ENCODE data around the gene RERE.

RERE gene

GRCh38 chr1:8720347-8720746 lies 97.1 kb downstream of the RERE start:
- Histone ChIP-seq H3K36me3 (ENCODE audit: control insufficient read depth, low read length) (no peaks in the 10 kb centered on the region), H3K4me2 (ENCODE audit: low read length) (no peak overlapping the region), H3K27ac (ENCODE audit: low read depth, low read length) (no peak overlapping the region), H3K79me2 (ENCODE audit: control insufficient read depth, low read length) (peaks cover 80% of the 10 kb centered on the region), H3K9me3 (ENCODE audit: control insufficient read depth, insufficient read depth, low read length) (no peaks in the 10 kb centered on the region), H4K20me1 (ENCODE audit: control insufficient read depth, insufficient read depth, low read depth, low read length) (peaks cover 9% of the 10 kb centered on the region; the same call in 1 of the 2 replicates), H3K4me1 (ENCODE audit: control insufficient read depth, low read length) (peaks cover 56% of the 10 kb centered on the region), H3F3A (ENCODE audit: control insufficient read depth, insufficient read depth) (no peaks in the 10 kb centered on the region; the same call in 1 of the 2 replicates), H3K4me3 (ENCODE audit: low read length) (no peak overlapping the region), H3K9me2 (replicated peaks; ENCODE audit: control insufficient read depth, low read length) (no peaks in the 10 kb centered on the region), H3K27me3 (ENCODE audit: control insufficient read depth, low read length) (no peaks in the 10 kb centered on the region)
- no peak for TF ChIP-seq EZH2phosphoT487 (IDR thresholded peaks at IDR 0.05; ENCODE audit: borderline replicate concordance, low read length)
- TF ChIP-seq, protein P1, sequence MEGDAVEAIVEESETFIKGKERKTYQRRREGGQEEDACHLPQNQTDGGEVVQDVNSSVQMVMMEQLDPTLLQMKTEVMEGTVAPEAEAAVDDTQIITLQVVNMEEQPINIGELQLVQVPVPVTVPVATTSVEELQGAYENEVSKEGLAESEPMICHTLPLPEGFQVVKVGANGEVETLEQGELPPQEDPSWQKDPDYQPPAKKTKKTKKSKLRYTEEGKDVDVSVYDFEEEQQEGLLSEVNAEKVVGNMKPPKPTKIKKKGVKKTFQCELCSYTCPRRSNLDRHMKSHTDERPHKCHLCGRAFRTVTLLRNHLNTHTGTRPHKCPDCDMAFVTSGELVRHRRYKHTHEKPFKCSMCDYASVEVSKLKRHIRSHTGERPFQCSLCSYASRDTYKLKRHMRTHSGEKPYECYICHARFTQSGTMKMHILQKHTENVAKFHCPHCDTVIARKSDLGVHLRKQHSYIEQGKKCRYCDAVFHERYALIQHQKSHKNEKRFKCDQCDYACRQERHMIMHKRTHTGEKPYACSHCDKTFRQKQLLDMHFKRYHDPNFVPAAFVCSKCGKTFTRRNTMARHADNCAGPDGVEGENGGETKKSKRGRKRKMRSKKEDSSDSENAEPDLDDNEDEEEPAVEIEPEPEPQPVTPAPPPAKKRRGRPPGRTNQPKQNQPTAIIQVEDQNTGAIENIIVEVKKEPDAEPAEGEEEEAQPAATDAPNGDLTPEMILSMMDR (IDR thresholded peaks at IDR 0.05; ENCODE audit: low read depth, low read length, poor library complexity, severe bottlenecking), result no peak

- no peak overlapping the region for H3K4me2 ChIP-seq (ENCODE audit: low read length)
- H3K79me2 ChIP-seq (ENCODE audit: control insufficient read depth, low read length), result peaks cover 86% of the 10 kb centered on the region
- no peak overlapping the region for H3K27ac ChIP-seq (ENCODE audit: low read depth, low read length)
- H3K4me1 ChIP-seq (ENCODE audit: control insufficient read depth, low read length), result peaks cover 60% of the 10 kb centered on the region
- H3K9me3 ChIP-seq (ENCODE audit: control insufficient read depth, insufficient read depth, low read length), result no peaks in the 10 kb centered on the region
- peaks cover 2% of the 10 kb centered on the region; the same call in 1 of the 2 replicates for H3F3A ChIP-seq (ENCODE audit: control insufficient read depth, insufficient read depth)
- peaks cover 9% of the 10 kb centered on the region; the same call in 1 of the 2 replicates for H4K20me1 ChIP-seq (ENCODE audit: control insufficient read depth, insufficient read depth, low read depth, low read length)
- no peaks in the 10 kb centered on the region for H3K9me2 ChIP-seq (replicated peaks; ENCODE audit: control insufficient read depth, low read length)
- TF ChIP-seq, protein P1 (IDR thresholded peaks at IDR 0.05; ENCODE audit: low read depth, low read length, poor library complexity, severe bottlenecking), result peak; percentile 59
- no peak for TF ChIP-seq EZH2phosphoT487 (IDR thresholded peaks at IDR 0.05; ENCODE audit: borderline replicate concordance, low read length)
- H3K4me3 ChIP-seq (ENCODE audit: low read length), result no peak overlapping the region
- H3K36me3 ChIP-seq (ENCODE audit: control insufficient read depth, low read length), result no peaks in the 10 kb centered on the region
- no peaks in the 10 kb centered on the region for H3K27me3 ChIP-seq (ENCODE audit: control insufficient read depth, low read length)
These were observed 98.5 kb downstream of the RERE start for GRCh38 chr1:8718850-8719361.

GRCh38 chr1:8717148-8717547 lies 100.3 kb downstream of the RERE start:
- Histone ChIP-seq H3K4me1 (ENCODE audit: control insufficient read depth, low read length) (peaks cover 60% of the 10 kb centered on the region), H3K4me2 (ENCODE audit: low read length) (no peak overlapping the region)

More at GRCh38 chr1:8717148-8717547, 100.3 kb downstream of the RERE start:
- no peaks in the 10 kb centered on the region for H3K27me3 ChIP-seq (ENCODE audit: control insufficient read depth, low read length)
- peaks cover 7% of the 10 kb centered on the region; the same call in 1 of the 2 replicates for H4K20me1 ChIP-seq (ENCODE audit: control insufficient read depth, insufficient read depth, low read depth, low read length)
- H3K27ac ChIP-seq (ENCODE audit: low read depth, low read length), result no peak overlapping the region
- no peaks in the 10 kb centered on the region for H3K9me2 ChIP-seq (replicated peaks; ENCODE audit: control insufficient read depth, low read length)
- H3K4me3 ChIP-seq (ENCODE audit: low read length), result no peak overlapping the region
- H3K36me3 ChIP-seq (ENCODE audit: control insufficient read depth, low read length), result no peaks in the 10 kb centered on the region
- TF ChIP-seq EZH2phosphoT487 (IDR thresholded peaks at IDR 0.05; ENCODE audit: borderline replicate concordance, low read length), result no peak
- TF ChIP-seq, protein P1 (IDR thresholded peaks at IDR 0.05; ENCODE audit: low read depth, low read length, poor library complexity, severe bottlenecking), result no peak
- H3K79me2 ChIP-seq (ENCODE audit: control insufficient read depth, low read length), result peaks cover 82% of the 10 kb centered on the region
- H3F3A ChIP-seq (ENCODE audit: control insufficient read depth, insufficient read depth), result peaks cover 9% of the 10 kb centered on the region
- H3K9me3 ChIP-seq (ENCODE audit: control insufficient read depth, insufficient read depth, low read length), result no peaks in the 10 kb centered on the region
